Mesothelial cell of epicardium (in vitro differentiated cells): ENCODE data around the gene OXLD1. TPM values are rescaled to one million over a fixed set of nuclear protein-coding genes. Genes with fewer than 3 reads are reported as not detected.

Source experiments
- DNase-seq, 2 experiments: peaks; one replicate each; pipeline ENCODE4 v3.0.0; 2021; ENCODE audit warnings: low spot score in 2 of 2; ENCODE audit not compliant: unreplicated experiment in 2 of 2
- H3K27ac Mint-ChIP-seq: 2 replicates; pipeline ENCODE4 v1.8.0; 2021; ENCODE audit warnings: mixed read lengths
- H3K27me3 Mint-ChIP-seq: 2 replicates; pipeline ENCODE4 v1.8.0; 2021; ENCODE audit warnings: low read depth, mixed read lengths
- H3K36me3 Mint-ChIP-seq: 2 replicates; pipeline ENCODE4 v1.8.0; 2021; ENCODE audit warnings: mixed read lengths
- H3K4me1 Mint-ChIP-seq: 2 replicates; pipeline ENCODE4 v1.8.0; 2021; ENCODE audit warnings: mixed read lengths
- H3K4me3 Mint-ChIP-seq: 2 replicates; pipeline ENCODE4 v1.8.0; 2021; ENCODE audit warnings: mild to moderate bottlenecking, moderate library complexity, mixed read lengths
- H3K9me3 Mint-ChIP-seq: 2 replicates; pipeline ENCODE4 v1.8.0; 2021; ENCODE audit warnings: mixed read lengths
- total RNA-seq: library from RNA; stranded (reverse); gene quantifications from 3 replicates; pipeline ENCODE4 v1.2.1, GENCODE V29; 2021
- TF ChIP-seq, protein P1 (sequence below): fragments of 200-600 bp; sonication (generic); IDR thresholded peaks from one replicate; pipeline ENCODE4 v1.5.0; 2021; ENCODE audit warnings: antibody characterized with exemption; ENCODE audit not compliant: unreplicated experiment

The OXLD1 gene
- total RNA-seq, 1 donor from 2014 or later: 23.9 TPM

- Mint-ChIP-seq H3K36me3 (peaks cover 28% of the 10 kb centered on the region), H3K9me3 (no peaks in the 10 kb centered on the region), H3K4me3 (no peak overlapping the region), H3K27ac (no peak overlapping the region), H3K27me3 (no peaks in the 10 kb centered on the region), H3K4me1 (no peaks in the 10 kb centered on the region)
- TF ChIP-seq, protein P1, sequence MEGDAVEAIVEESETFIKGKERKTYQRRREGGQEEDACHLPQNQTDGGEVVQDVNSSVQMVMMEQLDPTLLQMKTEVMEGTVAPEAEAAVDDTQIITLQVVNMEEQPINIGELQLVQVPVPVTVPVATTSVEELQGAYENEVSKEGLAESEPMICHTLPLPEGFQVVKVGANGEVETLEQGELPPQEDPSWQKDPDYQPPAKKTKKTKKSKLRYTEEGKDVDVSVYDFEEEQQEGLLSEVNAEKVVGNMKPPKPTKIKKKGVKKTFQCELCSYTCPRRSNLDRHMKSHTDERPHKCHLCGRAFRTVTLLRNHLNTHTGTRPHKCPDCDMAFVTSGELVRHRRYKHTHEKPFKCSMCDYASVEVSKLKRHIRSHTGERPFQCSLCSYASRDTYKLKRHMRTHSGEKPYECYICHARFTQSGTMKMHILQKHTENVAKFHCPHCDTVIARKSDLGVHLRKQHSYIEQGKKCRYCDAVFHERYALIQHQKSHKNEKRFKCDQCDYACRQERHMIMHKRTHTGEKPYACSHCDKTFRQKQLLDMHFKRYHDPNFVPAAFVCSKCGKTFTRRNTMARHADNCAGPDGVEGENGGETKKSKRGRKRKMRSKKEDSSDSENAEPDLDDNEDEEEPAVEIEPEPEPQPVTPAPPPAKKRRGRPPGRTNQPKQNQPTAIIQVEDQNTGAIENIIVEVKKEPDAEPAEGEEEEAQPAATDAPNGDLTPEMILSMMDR: no peak
- no peak for DNase-seq
Observed at GRCh38 chr17:81693509-81694210, 27.3 kb upstream of the OXLD1 start.

DNA sequence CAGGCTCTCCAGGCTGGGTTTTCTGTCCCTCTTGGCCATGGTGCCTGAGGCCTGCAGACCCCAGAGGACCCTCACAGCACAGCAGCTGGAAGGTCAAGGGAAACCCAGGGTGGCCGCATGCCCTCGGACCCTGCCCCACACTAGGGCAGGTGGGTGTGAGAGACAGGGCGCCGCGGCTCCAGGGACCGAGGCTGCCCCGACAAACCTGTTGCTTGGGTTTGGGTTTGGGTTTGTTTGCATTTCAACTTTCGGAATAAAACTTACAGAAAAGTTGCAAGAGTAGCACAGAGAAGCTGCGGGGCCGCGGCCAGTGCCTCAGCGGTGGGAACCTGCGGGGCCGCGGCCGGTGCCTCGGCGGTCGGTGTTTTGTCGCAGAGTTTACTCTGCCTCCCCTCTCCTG, 25.2 kb upstream of the OXLD1 start:
- H3K27me3 Mint-ChIP-seq: no peaks in the 10 kb centered on the region
- DNase-seq: no peak
- H3K4me3 Mint-ChIP-seq: no peak overlapping the region
- no peaks in the 10 kb centered on the region for H3K9me3 Mint-ChIP-seq
- peaks cover 10% of the 10 kb centered on the region for H3K36me3 Mint-ChIP-seq
- H3K27ac Mint-ChIP-seq: no peak overlapping the region
- no peaks in the 10 kb centered on the region for H3K4me1 Mint-ChIP-seq
- TF ChIP-seq, protein P1: no peak

- H3K27me3 Mint-ChIP-seq: no peaks in the 10 kb centered on the region
- TF ChIP-seq, protein P1: no peak
- H3K36me3 Mint-ChIP-seq: peaks cover 13% of the 10 kb centered on the region
- H3K4me1 Mint-ChIP-seq: no peaks in the 10 kb centered on the region
- H3K27ac Mint-ChIP-seq: no peak overlapping the region
- no peaks in the 10 kb centered on the region for H3K9me3 Mint-ChIP-seq
- DNase-seq: no peak
- no peak overlapping the region for H3K4me3 Mint-ChIP-seq
Observed at GRCh38 chr17:81691196-81691595, 24.8 kb upstream of the OXLD1 start.

- Mint-ChIP-seq H3K36me3 (peaks cover 14% of the 10 kb centered on the region), H3K9me3 (no peaks in the 10 kb centered on the region), H3K27me3 (no peaks in the 10 kb centered on the region), H3K27ac (no peak overlapping the region), H3K4me3 (no peak overlapping the region), H3K4me1 (peaks cover under 1% of the 10 kb centered on the region)
- no peak for DNase-seq
- TF ChIP-seq, protein P1: no peak
Observed at GRCh38 chr17:81690549-81690948, 24.1 kb upstream of the OXLD1 start.

GRCh38 chr17:81690066-81690465, 23.7 kb upstream of the OXLD1 start:
- TF ChIP-seq, protein P1: no peak
- no peaks in the 10 kb centered on the region for H3K9me3 Mint-ChIP-seq
- no peaks in the 10 kb centered on the region for H3K27me3 Mint-ChIP-seq
- H3K27ac Mint-ChIP-seq: no peak overlapping the region
- peaks cover 14% of the 10 kb centered on the region for H3K36me3 Mint-ChIP-seq
- peaks cover 5% of the 10 kb centered on the region for H3K4me1 Mint-ChIP-seq
- H3K4me3 Mint-ChIP-seq: no peak overlapping the region
- DNase-seq: no peak
